HG03097 (cell line): ENCODE results near the gene B3GAT2.
A peak's percentile ranks its signal among the peaks of the same experiment; 100 is the strongest.
"Not testable (repeated sequence)": the region's sequence is repeated elsewhere in the genome, so short reads cannot be mapped to it uniquely, and the experiment has no call there.

Experiments
- ATAC-seq: cut with Tn5 transposase; IDR thresholded peaks from one replicate; pipeline ENCODE4 v1.9.1; 2021; ENCODE audit not compliant: unreplicated experiment, low FRiP score

Gene B3GAT2

GRCh38 chr6:70956451-70957283 is at the start of gene B3GAT2:
Gene B3GAT2 (minus strand): TSS chr6:70957060. CDS start chr6:70956429, 631 bp downstream.
- peak; percentile 12 for ATAC-seq

DNA sequence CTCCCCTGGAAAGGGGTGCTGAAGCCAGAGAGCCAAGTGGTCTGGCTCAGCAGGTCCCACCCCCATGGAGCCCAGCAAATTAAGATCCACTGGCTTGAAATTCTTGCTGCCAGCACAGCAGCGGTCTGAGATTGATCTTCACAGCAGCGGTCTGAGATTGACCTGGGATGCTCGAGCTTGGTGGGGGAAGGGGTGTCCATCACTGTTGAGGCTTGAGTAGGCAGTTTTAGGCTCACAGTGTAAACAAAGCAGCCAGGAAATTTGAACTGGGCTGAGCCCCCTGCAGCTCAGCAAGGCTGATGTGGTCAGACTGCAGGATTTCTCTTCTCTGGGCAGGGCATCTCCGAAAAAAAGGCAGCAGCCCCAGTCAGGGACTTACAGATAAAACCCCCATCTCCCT is 41.3 kb upstream of the B3GAT2 start:
- ATAC-seq, result no peak

DNA sequence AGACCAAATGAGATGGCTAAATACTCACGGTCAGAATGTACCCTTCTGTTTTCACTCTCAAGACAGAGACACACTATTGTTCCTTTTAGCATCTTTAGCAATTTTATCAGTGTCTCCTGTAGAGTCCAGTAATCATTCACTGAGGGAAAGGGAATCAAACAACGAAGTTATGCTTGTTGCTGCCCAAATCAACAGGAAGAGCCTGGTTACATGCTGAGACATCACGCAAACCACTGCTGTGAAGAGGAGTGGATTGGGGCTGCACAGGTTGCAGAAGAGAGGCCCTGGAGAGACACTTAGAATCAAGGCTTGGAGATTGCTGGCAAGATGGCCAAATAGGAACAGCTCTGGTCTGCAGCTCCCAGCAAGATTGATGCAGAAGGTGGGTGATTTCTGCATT is 40.5 kb upstream of the B3GAT2 start:
- ATAC-seq, result no peak

DNA sequence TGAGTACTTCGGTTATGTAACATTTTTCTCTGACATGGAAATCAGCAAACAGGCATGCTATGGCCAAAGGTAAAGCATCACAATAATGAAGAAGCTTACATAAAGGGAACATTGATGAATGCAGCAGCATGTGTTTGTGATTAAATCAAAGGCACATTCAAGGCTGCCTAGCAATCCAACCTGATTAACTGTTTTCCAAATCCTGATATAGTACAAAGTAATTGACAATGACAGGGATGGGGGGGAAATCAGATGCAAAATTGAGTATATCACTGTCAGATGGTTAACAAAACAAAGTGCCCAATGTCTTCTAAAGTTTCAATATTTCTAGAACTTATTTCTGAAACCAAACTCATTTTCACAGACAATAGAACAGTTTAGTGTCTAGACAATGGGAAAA is 39.2 kb upstream of the B3GAT2 start:
- no peak for ATAC-seq

DNA sequence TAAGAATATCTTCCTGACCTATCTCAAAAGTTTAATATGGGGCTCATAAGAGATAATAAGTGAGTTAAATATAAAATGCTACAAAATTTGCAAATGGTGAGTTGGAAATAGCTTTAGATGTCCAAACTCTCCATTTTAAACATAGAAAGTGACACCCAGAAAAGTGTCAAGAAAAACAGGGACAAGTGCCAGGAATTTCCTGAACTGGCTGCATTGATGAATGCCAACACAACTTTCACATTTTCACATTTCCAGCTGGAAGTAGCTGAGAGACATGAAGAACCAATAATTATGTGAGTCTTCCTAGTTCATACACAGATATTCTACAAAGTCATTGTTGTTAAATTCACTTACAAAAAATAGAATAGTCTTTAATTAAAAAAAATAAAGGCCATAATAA is 38.6 kb upstream of the B3GAT2 start:
- ATAC-seq, result no peak

DNA sequence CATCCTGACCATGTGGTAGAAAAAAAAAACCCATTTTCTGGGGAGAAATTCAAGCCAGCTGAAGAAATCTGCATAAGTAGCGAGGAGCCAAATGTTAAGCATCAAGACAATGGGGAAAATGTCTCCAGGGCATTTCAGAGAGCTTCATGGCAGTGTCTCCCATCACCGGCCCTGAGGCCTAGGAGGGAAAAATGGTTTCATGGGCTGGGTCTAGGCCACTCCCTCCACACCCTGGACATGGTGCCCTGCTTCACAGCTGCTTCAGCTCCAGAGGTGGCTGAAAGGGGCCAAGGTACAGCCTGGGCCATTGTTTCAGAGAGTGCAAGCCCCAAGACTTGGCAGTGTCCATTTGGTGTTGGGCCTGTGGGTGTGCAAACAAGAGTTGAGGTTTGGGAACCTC is 34.4 kb upstream of the B3GAT2 start:
- ATAC-seq, result no peak

GRCh38 chr6:70985156-70985555 is 28.3 kb upstream of the B3GAT2 start:
- ATAC-seq, result no peak

GRCh38 chr6:70982747-70983146 is 25.9 kb upstream of the B3GAT2 start:
- ATAC-seq, result no peak

DNA sequence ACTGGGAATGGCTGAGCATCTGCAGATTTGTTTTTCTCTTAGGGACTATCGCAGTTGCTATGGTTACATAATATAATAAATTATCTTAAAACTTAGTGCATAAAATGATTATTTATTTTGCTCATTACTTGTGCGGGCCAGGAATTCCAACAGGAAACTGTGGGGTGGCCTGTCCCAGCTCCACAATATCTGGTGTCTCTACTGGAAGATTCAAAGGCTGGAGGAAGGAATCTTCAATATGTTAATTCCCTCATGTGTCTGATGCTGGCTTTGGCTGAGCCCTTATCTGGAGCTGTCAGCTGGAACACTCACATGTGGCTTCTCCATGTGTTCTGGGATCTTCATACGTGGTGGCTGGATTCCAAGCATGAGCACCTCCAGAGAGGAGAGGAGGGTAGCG is 23.9 kb upstream of the B3GAT2 start:
- ATAC-seq, result no peak

DNA sequence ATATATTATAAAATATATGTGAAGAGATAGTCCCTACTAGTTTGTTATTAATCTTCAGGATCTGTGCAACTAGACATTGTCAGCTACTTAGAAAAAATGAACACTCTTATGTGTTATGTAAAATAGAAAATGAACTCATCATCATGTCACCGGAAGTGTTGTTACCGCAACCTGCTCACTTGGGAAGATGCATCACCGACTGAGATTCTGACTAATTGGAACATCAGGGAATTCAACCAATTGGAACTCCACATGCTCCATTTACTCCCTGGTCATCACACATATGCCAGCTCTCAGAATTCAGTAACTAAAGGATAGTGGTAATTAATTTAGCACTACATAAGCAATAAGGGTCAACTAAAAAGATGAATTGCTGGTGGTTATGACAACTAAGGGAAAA is 16.7 kb upstream of the B3GAT2 start:
- no peak for ATAC-seq

DNA sequence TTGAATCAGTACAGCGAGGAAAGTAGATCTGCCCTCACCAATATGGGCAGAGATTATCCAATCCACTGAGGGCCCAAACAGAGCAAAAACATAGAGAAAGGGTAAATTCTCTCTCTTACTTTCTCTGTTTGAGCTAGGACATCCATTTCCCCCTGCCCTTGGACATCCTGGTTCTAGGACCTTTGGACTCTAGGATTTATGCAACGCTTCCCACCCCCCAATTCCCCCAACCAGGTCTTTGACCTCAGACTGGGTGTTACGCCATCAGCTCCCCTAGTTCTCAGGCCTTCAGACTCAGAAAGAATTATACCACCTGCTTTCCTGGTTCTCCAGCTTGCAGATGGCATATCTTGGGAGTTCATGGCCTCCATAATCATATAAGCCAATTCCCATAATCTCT is 10.2 kb upstream of the B3GAT2 start:
- no peak for ATAC-seq

GRCh38 chr6:70957284-70957617 is 391 bp upstream of the B3GAT2 start:
- no peak for ATAC-seq

- peak; percentile 5 for ATAC-seq
Observed at GRCh38 chr6:70956191-70956450, 739 bp downstream of the B3GAT2 start.

GRCh38 chr6:70955441-70956190 is 1.2 kb downstream of the B3GAT2 start:
- peak; percentile 98 for ATAC-seq

DNA sequence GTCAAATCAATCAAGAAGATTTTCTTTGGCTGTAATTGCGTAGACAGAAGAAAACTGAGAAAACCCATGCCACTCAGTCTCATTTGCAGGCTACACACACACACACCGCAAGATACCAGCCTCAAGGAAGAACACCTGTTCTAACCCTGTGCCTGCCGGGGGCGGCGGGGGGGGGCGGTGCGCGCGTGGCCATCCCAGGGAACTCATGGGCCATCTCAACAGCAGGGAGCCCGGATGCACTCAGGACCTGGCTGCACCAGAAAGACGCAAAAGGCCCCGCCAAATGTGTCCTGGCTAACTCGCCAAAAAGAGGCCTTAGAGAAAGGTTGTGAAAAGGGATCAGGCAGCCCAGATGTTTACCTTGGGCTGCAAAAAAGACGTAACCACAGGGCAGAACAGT is 2.1 kb downstream of the B3GAT2 start:
- no peak for ATAC-seq

- no peak for ATAC-seq
Observed at GRCh38 chr6:70954176-70954575, 2.7 kb downstream of the B3GAT2 start.

DNA sequence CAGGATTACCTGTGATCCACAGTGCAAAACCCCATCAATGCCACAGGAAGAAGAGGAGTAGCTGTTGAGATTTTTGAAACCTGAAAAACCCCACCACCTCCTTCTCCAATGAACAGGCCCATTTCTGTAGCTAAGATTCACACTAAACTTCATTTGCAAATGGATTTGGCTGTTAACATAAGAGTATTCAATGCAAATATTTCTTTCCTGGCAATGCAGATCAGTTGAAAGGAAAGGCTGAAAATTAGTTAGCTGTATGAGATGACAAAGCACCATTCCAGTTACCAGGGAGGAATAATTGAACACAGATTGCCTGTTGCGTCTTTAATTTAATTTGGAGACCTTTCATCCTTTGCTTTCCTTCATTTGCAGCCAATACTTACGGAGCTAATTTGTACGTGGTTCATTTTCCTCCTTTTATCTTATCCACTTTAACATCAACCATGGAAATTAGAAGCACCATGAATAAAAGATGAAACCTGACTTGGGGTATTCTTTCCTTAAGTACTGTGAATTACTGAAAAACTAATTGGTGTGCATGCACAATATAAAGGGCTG is 4.2 kb downstream of the B3GAT2 start:
- ATAC-seq, result no peak

DNA sequence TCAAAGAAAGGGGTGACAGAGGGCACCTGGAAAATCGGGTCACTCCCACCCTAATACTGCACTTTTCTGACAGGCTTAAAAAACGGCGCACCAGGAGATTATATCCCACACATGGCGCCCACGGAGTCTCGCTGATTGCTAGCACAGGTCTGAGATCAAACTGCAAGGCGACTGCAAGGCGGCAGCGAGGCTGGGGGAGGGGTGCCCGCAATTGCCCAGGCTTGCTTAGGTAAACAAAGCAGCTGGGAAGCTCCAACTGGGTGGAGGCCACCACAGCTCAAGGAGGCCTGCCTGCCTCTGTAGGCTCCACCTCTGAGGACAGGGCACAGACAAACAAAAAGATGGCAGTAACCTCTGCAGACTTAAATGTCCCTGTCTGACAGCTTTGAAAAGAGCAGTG is 12.5 kb downstream of the B3GAT2 start:
- ATAC-seq, result not testable (repeated sequence)

DNA sequence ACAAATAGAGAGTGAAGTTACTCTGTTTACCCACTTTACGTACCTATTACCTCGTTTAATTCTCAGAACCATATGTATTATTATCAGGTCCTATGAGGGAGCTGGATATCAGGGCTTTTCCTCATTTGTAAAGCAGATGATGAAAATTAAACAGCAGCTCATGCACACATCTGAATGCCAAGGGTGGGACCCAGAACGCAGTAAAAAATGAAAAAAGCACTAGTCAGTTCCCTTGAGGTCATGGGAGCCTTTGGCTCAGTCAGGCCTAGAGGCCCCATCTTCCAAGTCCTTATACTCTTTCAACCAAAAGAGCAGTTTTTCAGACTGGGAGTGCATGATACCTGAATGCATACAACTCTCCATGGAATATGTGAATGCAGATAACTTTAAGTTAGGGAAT is 23.0 kb downstream of the B3GAT2 start:
- no peak for ATAC-seq

DNA sequence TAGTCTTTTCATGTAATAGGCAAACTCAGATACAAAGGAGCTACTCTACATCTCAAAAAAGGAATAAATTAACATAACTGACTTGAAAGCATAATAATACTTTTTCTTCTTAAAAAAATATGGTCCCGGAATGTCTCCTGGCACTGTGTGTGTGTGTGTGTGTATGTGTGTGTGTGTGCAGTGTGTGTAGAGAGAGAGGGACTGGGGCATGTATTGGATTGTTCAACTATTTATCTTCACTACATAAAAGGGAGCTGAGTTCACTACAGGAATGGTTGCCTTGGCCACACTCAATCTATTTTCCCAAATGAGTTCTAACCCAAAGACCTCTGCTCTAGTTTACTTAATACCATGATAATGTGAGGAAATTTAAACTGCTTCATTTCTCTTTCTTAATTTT is 51.1 kb downstream of the B3GAT2 start:
- no peak for ATAC-seq

- ATAC-seq, result no peak
Observed at GRCh38 chr6:70903665-70904452, 53.0 kb downstream of the B3GAT2 start.
